Lower leg skin (tissue), 3 donors: ENCODE data around the gene ASAH2.

ENCODE experiments used
- CTCF ChIP-seq, 3 donors: fragments of 450-650 bp; IDR thresholded peaks; one replicate each; pipeline ENCODE4 v1.5.1; 2016; ENCODE audit warnings: antibody characterized with exemption in 3 of 3, mild to moderate bottlenecking in 3 of 3, moderate library complexity in 2 of 3
- POLR2A ChIP-seq, 2 donors: fragments of 450-650 bp; IDR thresholded peaks; one replicate each; pipeline ENCODE4 v1.6.1; 2016 to 2017; ENCODE audit warnings: antibody characterized with exemption in 2 of 2, mild to moderate bottlenecking in 1 of 2, moderate library complexity in 1 of 2

- no peak for TF ChIP-seq CTCF (IDR thresholded peaks at IDR 0.05)
- TF ChIP-seq POLR2A (IDR thresholded peaks at IDR 0.05) = no peak
Observed at GRCh38 chr10:50286517-50286916, 35.2 kb upstream of the ASAH2 start.
